Stimulated activated CD4-positive, alpha-beta T cell treated with anti-CD3 and anti-CD28 coated beads, Interleukin-1b, Interleukin-23, amount 100 ng/mL, for 4 hours (primary cell): Measurements from ENCODE around the gene AKAP13.

ENCODE experiments used
- DNase-seq, 2 donors: peaks; one replicate each; pipeline ENCODE4 v3.0.0-alpha.2; 2020; ENCODE audit warnings: low read depth in 2 of 2

AKAP13 gene

DNA sequence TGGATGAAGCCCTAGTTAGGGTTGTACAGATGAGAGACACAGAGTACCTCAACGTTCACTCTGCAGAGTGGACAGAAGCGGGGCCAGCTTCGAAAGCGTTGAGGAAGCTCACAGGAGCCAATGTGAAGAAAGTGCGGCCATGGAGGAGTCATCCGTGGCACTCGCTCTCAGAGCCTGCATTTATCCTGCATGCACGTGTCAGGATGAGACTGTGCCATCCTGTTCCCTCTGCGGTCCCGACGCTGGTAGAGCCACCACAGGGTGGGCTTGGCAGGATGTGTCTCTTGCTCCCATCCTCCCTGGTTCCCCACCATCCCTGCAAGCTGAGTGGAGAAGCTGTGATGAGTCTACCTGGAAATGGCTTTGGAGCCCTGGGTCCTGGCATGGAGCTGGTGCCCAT, 375.1 kb downstream of the AKAP13 start:
- DNase-seq = no peak

DNA sequence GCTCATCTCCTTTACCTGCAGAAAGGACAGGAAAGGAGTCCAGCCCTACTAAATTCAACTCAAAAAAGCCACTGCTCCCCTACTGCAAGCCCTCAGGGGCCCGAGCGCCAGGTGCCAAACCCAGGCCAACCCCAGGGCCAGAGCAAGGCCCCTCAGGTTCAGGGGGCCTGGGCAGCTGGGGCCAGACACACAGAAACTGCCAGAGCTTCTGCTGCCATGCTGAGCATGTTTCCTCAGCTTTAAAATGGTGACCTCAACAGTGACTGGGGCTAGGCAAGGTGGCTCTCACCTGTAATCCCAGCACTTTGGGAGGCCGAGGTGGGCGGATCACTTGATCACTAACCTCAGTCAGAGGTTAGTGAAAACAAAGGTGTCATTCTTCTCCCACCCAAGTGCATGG, 375.5 kb downstream of the AKAP13 start:
- DNase-seq = no peak

DNA sequence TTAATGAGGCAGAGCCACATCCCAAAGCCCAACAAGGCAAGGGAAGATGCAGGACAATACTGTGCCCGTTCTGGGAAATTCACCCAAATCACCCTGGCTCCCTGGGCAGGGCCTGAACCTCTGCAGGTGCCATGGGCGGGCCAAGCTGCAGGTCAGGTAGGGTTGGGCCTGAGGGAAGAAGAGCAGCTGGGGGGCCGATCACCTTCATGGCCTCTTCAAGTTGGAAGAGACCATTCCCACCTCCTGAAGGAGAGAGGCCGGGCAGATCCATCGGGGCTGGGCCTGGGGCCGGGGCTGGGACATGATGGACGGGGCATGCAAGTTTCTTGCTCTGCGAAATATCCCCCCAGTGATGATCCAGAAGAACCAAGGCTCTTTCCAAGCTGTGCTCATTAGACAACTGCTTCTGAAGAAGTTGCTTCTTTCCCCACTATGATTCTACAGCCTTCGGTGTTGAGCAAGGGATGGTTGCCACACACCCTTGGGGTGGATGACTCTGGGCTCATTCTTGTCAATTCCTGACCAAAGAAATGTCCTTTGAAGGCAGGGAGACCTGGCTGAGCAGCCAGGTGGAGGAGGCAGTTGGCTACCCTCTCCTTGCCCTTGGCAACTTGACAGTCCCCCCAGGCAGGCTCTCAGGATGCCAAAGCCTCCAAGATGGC, 376.1 kb downstream of the AKAP13 start:
- DNase-seq = no peak

DNA sequence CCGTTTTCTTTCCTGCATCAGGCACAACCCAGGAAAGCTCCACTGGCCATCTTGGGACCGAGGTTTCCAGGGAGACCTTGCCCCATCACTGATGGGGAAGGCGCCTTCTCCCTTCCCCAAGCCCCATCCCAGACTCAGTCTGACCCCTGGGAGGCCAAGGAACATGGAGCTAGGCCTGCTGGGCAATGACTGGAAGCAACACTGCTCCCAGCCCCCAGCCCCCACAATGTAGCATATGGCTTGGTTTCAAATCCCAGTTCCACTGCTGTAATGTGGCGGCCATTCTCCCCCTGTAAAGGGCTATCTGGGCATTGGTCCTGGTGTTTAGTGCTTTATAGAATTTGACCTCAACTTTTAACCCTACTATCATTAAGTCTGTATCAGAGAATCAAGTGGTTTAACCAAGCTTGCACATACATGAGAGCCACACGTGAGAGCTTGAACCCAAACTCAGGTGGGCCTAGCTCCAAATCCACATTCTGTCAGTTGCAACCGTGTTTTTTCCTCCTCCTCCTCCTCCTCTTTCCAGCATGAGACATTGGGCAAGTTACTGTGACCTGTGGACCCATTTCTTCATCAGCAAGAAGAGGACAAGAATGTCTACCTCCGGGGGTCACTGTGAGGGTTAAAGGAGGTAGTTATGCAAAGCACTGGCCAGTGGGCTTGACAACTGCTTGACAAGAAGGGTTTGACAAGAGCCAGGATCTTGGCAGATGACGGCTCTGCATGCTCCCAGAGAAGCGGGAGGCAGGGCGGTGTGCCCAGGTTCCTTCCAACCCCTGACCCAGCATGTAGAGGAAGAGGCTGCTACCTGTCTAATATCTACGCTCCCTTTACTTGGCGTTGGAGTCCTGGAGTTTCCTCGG, 376.9 kb downstream of the AKAP13 start:
- DNase-seq = no peak

DNA sequence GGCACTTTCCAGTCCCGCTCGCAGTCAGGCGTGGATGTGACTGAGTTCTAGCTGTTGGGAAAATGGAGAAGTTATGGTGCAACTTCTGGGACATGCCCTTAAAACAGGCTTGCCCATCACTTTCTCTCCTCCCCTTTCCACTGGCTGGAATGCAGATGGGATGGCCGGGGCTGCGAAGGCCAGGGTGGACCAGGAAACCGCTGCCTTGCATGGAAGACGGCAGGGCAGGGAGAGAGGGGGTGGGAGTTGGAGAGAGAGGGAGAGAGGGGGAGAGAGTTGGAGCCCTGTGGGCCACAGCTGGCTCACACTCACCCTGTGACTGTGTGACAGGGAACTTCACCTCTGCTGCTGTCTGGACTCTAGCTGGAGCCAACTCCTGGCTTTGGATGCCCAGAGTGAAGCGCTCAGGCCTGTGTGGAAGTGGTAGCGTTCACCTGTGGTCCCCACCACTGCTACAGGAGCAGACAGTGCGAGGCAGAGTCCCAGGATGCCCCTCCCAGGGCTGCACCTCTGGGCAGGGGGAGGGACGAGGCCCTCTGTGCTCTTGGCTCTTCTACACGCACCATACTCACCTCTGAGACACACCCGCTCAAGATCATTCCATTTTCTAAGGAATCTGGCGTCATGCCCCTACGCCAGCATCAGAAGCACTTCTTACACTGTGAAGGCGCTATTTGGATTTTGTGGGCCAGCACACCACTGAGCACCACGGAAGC, 377.7 kb downstream of the AKAP13 start:
- no peak for DNase-seq

DNA sequence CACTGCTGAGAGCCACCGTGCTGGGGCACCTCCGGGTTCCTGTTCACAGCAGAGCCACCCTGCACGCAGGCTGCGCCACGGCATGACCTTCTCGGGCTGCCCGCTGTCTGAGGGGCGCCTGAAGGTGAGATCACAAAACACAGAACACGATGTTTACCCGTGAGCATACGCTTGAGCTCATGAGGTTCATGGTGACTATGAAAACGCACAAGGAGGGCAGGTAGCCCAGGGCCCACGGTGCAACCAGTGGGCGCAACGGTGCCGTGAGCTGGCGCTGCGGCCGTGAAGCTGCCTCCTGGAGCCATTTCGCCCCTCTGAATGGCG, 378.2 kb downstream of the AKAP13 start:
- DNase-seq = no peak

DNA sequence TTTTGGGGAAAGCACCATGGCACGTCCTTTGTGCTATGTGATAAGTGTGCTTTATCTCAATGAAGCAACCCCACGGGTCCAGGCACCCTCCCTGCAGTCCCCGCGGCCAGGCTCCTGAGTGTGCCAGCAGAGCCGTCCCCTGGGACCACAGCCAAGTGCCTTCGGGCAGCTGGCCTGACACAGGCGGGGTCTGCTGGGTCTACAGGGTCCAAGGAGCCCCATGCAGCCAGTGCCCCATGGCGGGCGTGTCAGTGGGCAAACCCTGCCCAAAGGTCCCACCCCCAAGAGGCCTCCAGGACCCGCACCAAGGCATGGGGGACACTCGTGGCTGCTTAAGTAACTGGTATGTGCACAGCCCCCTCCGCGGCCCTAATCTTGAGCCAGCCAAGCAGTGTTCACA, 379.0 kb downstream of the AKAP13 start:
- DNase-seq = no peak

DNA sequence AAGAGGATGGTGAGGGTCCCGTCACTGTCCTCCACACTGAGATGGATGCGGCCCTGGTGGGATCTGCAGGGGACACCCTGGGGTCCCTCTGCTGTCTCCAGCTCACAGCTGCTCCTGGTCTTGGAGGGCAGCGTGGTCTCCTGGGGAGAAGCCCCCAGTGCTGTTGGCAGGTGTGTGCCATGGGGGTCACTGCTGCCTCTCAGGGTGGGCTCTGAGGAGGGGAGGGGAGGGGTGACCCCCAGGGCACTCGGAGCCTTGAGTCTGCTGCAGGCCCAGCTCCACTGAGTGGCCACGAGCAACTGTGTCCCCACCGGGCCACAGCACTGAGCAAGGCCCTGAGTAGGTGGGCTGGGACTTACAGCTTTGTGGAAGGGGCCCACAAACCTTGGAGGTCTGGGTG, 379.6 kb downstream of the AKAP13 start:
- no peak for DNase-seq

DNA sequence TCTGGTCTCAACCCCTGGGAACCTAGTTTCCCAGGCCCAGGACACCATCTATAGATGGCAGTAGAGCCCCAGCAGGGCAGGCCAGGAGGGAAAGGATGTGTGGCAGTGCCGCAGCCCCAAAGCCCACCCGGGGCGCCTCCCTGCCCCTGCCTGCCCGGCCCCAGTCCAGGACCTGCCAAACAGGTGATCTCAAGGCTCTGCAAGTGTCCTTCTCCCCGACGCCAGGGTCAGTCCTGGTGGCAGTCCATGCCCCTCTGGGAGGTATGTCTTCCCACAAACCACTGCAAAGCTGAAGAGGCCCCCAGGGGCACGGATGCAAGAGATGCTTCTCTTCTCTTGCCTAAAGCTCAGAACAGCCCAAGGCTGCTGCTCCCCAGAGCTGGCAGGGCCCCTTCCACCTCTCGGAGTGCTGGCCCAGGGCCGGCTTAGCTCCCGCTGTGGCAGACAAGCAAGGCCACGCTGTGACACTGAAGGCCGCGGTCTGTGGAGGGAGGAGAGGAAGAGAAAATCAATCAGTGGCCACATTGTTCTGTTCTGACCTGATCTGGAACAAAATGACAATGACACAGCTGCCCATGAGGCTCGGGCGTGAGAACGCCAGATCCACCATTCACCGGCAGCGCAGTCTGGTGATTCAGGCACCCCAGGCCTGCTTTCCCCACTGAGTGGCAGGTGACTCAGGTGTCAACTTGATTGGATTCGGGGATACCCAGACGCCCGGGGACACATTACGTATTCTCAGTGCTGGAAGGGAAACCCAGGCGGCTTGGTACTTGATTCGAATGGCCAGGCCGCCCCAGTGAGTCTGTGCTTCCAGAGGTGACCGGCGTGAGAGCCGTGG, 380.3 kb downstream of the AKAP13 start:
- DNase-seq = no peak

DNA sequence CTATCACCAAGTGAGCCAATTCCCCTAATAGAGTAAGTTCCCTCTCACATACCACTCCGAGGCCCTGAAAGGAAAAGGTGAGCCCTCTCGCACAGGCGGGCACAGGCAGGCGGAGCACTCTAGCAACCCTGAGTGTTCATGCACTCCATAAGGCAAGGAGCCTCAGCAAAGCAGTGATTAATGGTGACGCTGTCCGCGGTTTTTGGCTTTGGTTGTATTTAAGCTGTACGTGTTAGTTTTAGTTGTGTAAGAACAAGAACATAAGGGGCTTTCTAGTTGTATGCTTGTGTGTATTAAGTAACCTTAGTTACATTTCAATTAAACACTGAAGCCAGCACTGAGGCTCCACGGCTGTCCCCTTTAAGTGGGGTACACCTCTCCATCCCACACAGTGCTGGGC, 381.2 kb downstream of the AKAP13 start:
- no peak for DNase-seq

DNA sequence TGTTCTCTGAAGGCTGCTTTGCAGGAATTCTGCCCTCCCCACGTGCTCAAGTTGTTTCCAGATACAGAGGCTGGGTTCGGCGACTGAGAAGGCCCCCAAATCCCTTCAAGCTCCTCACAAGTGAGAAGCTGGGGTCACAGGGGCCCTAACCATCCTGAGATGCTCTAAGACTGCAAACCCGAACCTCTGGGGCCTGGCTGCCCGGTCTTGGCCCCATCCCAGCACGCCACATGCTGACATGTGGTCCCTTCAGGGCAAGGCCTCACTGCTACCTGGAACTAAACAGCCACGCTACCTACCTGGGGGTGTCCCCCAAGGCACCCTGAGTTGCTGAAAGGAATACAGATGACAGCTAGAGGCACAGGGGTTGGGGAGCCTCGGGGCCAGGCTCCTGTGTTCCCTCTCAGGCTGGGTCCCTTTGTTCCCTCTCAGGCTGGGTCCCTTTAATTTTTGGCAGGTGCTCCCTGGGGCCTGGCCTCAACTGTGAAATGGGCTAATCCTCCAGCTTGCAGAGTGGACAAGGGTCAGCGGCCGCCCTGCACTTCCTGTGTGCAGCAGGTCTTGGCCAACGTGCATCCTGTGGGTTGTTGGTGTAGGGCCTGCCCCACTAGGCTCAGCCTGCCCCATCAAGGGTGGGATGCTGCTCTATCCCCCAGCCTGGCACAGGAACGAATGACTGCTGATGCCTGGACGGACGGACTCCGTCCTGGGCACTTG, 381.8 kb downstream of the AKAP13 start:
- no peak for DNase-seq

DNA sequence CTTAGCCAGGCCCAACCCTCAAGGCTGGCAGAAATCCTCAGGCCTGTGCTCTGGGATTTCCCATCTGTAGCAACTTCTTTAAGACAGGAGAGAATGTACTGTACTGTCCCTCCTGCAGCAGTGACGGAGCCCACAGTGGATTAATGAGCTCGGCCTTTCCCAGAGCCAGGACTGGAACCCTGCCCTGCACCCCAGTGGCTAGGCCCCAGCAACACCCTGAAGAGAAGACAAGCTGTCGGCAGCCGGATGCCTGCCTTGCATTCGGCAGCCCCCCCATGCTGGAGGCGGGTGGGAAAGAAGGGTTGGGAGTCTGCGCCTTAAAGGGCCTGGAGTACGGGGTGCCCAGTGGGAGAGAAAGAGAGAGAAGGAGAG, 382.3 kb downstream of the AKAP13 start:
- no peak for DNase-seq

DNA sequence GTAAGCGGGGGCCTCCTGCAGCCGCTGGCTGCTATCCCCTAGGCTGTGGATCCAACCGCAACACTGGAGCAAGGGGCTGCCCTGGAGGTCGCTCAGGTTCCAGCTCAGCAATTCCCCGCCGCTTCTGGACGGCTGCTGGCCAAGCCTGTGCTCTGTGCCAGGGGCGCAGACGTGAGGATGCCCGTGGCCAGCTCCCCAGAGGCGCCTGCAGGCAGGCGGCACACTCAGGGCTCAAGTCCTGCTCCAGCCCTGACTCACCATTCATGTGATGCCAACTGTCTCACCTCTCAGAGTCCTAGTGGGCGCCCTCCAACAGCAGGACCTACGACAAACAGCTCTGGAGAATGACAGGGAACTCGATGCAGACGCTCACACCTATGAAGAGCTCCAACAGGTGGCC, 382.8 kb downstream of the AKAP13 start:
- no peak for DNase-seq

DNA sequence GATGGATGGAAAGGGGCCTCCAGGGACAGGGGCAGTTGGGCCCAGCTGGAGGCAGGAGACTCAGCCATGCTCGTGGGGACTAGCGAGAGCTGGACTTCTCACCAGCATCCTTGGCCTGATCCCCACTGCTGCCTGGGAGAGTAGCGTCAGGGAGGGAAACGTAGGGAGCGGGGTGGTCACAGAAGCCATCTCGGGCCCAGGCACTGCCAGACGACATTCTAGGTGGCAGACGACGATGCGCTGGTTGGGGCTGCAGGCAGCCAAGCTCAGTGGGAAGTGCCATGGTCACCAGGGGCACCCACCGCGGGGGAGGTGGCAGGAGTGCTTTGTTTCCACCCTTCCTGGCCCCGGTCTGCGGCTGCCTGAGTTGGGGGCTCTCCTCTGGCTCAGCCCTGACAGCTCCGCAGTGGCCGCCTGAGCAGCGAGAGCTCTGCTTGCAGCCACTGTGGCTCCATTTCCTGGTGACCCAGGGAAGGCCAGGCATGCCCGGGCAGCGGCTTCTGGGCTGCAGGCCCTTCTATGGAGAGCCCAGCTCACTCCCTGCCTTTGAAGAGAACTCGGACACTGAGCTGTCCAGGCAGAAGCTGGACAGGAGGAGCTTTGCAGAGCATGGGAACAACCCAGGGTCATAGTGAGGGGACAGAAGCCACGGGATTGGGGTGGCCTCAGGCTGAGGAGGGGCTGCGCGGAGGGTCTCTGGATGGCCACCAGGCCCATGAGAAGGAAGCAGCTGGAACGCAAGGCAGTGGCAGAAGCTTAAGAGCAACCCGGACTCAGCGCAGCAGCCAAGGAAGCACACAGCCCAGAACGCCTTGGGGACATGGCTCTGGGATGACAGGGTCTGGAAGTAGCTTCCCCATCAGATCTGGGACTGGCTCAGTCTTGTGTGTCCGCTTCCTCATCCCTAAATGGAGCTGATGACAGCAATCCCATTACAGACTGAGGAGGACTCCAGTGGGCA, 383.6 kb downstream of the AKAP13 start:
- no peak for DNase-seq

DNA sequence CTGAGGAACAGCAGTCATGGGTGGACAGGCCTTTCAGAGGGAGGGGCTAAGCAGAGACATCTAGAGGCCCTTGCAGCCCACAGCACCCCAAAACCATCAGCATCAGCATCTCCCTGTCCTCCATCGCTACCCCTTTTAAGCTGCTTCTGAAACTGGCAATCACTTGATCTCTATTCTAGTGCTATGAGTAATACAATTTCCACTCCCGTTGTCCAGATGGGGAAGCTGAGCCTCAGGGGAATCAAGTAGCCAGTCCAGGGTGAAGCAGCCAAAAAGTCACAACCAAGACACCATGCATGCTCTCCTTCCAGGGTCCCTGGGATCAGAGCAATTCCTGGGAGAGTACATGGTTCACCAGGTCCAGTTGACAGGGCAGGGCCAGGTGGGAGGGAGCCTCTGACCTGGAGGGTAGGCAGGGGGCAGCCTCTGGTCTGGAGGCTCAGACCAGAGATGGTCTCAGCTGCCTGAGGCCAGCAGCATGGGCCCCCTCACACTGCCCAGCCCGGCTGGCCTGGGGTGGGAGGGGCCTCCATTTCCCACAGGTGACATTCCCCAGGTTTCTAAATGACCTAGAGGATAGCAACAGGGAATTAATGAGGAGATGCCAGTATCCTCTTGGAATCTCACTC, 384.4 kb downstream of the AKAP13 start:
- DNase-seq = no peak

DNA sequence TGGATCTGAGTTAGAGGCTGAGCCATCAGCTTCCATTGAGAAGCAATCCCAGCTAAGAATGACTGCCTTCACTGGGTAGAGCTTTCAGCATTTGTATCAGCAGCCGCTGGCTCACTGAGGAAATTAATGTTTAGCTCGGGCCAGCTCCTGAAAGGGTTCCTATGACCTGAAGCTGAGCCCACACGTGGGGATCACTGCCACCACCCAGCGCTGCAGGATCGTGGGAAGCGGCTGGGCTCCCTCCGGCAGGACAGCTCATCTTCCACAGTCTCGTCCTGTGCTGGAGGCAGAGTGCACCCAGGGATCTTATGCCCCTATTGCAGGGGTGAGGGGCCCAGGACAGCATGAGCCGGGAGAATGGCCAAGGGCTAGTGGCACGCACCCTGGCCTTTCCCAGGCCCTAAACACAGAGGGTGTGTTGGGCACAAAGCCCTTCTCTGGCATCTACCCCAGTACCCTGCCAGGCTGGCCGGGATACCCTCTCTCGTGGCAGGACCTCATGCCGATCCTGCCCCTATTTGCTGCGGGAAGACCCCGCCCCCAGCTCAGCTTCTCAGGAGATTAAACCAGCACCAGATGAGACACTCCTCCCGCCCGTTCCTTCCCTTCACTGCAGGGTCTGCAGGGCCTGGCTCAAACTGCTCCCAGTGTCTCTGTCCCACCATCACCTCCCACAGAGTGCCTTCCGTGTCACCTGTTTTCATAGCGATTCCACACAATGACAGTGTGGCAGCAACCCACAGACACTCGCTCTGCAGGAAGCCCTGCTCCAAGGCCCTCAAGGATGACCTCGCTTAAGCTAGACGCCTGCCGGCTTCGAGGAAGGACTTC, 385.8 kb downstream of the AKAP13 start:
- DNase-seq = no peak

DNA sequence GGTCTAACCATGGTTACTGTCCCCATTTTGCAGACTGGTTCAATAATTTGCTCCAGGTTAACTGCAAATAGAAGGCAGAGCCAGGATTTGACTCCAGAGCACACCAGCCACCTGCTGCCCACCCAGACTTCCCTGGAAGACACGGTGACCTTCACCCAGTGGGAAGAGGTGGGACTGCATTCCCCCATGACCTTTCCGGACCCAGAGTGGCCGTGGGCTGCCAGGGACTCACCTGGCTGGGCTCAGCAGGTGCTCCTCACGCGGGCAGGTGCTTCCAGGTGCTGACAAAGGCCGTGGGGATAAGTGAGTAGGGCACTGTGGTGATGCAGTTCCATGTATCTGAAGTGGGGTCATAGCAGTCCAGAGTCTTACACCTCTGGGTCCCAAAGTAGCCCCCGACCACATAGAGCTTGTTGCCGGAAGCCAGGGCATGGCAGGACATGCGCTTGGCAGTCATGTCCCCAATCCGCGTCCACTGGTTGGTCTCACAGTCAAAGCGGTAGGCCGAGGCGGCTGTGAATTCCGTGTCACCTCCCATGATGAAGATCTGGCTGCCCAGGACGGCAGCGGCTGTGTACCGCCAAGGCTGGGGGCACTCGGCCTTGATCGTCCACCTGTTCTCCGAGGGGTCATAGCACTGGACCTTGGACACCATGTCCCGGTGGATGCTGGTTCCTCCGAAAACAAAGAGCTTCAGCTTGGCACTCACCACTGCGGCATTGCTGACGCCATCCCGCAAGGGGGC, 387.6 kb downstream of the AKAP13 start:
- DNase-seq = no peak

DNA sequence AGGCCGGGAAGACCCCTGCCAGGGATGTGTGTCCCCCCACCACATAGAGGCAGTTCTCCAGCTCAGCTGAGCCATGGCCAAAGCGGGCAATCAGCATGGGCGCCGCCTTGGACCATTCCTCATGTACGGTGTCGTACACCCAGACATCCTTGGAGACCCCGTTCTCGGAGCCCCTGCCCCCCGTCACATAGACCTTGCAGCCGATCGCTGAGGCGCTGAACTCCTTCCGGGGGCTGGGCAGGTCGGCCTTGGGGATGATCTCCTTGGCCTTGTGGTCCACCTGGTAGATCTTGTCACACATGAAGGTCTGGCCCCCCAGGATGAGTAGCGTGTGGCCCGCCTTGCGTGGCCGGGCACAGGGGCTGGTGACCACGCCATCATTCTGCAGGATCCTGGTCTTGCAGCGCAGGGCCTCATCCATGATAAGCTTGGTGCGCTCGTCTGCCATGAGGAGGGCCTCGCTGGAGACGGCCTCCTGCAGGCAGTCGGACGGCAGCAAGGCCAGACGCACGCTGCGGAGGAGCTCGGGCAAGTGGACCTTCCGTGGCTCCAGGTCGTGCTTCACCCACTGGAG, 388.3 kb downstream of the AKAP13 start:
- DNase-seq = no peak
